HG02571 (cell line): ENCODE results near the gene GPRC5C.

ENCODE experiments used
- ATAC-seq: cut with Tn5 transposase; IDR thresholded peaks from one replicate; pipeline ENCODE4 v1.9.1; 2021; ENCODE audit warnings: mild to moderate bottlenecking, moderate library complexity; ENCODE audit not compliant: unreplicated experiment

The GPRC5C gene

GRCh38 chr17:74432424-74432690 lies 469 bp downstream of the GPRC5C start:
- ATAC-seq, result no peak

- no peak for ATAC-seq
These were observed 991 bp downstream of the GPRC5C start for GRCh38 chr17:74432766-74433391.

GRCh38 chr17:74433421-74434121 lies 1.7 kb downstream of the GPRC5C start:
- ATAC-seq, result no peak

GRCh38 chr17:74435775-74436359 lies 4.0 kb downstream of the GPRC5C start:
- no peak for ATAC-seq

GRCh38 chr17:74437702-74438101 lies 5.8 kb downstream of the GPRC5C start:
- ATAC-seq, result no peak

- ATAC-seq, result no peak
These were observed 8.0 kb downstream of the GPRC5C start for GRCh38 chr17:74439691-74440567.

- no peak for ATAC-seq
These were observed 9.6 kb downstream of the GPRC5C start for GRCh38 chr17:74441537-74441936.

- ATAC-seq, result no peak
These were observed 10.4 kb downstream of the GPRC5C start for GRCh38 chr17:74442291-74442669.

GRCh38 chr17:74442670-74443515 lies 11.0 kb downstream of the GPRC5C start:
- peak; percentile 48 for ATAC-seq

- no peak for ATAC-seq
These were observed 11.8 kb downstream of the GPRC5C start for GRCh38 chr17:74443516-74444296.

GRCh38 chr17:74444406-74444805 lies 12.5 kb downstream of the GPRC5C start:
- no peak for ATAC-seq

- ATAC-seq, result no peak
These were observed 13.3 kb downstream of the GPRC5C start for GRCh38 chr17:74445158-74445557.

GRCh38 chr17:74446551-74447500 lies 14.9 kb downstream of the GPRC5C start:
- peak; percentile 46 for ATAC-seq

GRCh38 chr17:74447628-74448159 lies 15.8 kb downstream of the GPRC5C start:
- ATAC-seq, result no peak

- no peak for ATAC-seq
These were observed 16.9 kb downstream of the GPRC5C start for GRCh38 chr17:74448756-74449155.

GRCh38 chr17:74449306-74449705 lies 17.4 kb downstream of the GPRC5C start:
- ATAC-seq, result no peak

GRCh38 chr17:74449773-74450172 lies 17.9 kb downstream of the GPRC5C start:
- no peak for ATAC-seq

GRCh38 chr17:74450231-74450630 lies 18.3 kb downstream of the GPRC5C start:
- ATAC-seq, result no peak
